GM23338 (cell line): ENCODE results near the gene ARL14EP. TPM values are rescaled to one million over a fixed set of nuclear protein-coding genes. Genes with fewer than 3 reads are reported as not detected.

Experiments
- CREB1 ChIP-seq: fragments of 250-450 bp; sonication (Bioruptor Pico); IDR thresholded peaks from 2 replicates; pipeline ENCODE4 v1.5.0; 2020; ENCODE audit warnings: low read depth, mild to moderate bottlenecking, moderate library complexity
- ETS1 ChIP-seq: IDR thresholded peaks from 2 replicates; pipeline ENCODE4 v1.6.1; 2016; ENCODE audit warnings: antibody characterized with exemption
- EZH2 ChIP-seq: fragments of 200-600 bp; sonication (generic); IDR thresholded peaks from one replicate; pipeline ENCODE4 v1.8.0; 2017; ENCODE audit warnings: antibody characterized with exemption, mild to moderate bottlenecking, low read depth; ENCODE audit not compliant: unreplicated experiment
- EZH2phosphoT487 ChIP-seq: fragments of 200-600 bp; sonication (generic); IDR thresholded peaks from one replicate; pipeline ENCODE4 v1.8.1; 2018; ENCODE audit warnings: antibody characterized with exemption; ENCODE audit not compliant: unreplicated experiment
- POLR2AphosphoS5 ChIP-seq: IDR thresholded peaks from 2 replicates; pipeline ENCODE4 v1.6.1; 2016; ENCODE audit warnings: antibody characterized with exemption, low read depth
- STAT1 ChIP-seq: IDR thresholded peaks from one replicate; pipeline ENCODE4 v1.6.1; 2016; ENCODE audit warnings: antibody characterized with exemption; ENCODE audit not compliant: unreplicated experiment
- ZNF331 ChIP-seq: fragments of 250-450 bp; sonication (Bioruptor Pico); IDR thresholded peaks from 2 replicates; pipeline ENCODE4 v1.5.0; 2020; ENCODE audit warnings: low read depth, mild to moderate bottlenecking, moderate library complexity
- ZNF462 ChIP-seq: fragments of 250-450 bp; sonication (Bioruptor Pico); IDR thresholded peaks from 2 replicates; pipeline ENCODE4 v1.5.0; 2020; ENCODE audit warnings: mild to moderate bottlenecking, moderate library complexity
- polyA plus RNA-seq: library from polyadenylated mRNA; unstranded; fragments of >200 nt; fragmentation: Nextera tagmentation; extraction: Ambion mirVana; gene quantifications from 2 replicates; pipeline ENCODE4 v1.2.1, GENCODE V29; 2016
- total RNA-seq: library from RNA; depleted of rRNA; stranded (reverse); fragments of >200 nt; shearing (Covaris generic); gene quantifications from 2 replicates; pipeline ENCODE4 v1.2.3, GENCODE V29; 2014
- TF ChIP-seq, protein P1 (sequence below): IDR thresholded peaks from one replicate; pipeline ENCODE4 v1.6.1; 2018; ENCODE audit warnings: antibody characterized with exemption; ENCODE audit not compliant: unreplicated experiment

ARL14EP gene
- total and polyA plus RNA-seq, 2 experiments from 2014 or later: 33.4 to 62.0 TPM

DNA sequence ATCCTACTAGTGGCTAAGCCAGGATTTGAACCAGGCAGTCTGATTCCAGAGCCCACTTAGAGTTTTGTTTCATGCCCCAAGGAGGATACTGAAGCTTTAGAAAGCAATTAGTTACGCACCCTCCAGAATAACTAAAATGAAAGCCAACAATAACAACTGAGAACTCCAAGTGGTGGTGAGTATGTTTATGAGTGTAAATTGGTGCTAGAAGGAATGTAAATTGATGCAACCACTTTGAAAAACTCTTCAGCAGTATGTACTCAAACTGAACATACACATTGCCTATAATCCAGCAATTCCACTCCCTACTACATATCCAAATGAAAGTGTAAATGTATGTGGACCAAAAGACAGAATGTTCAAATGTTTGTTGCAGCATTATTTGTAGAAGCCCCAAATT lies 6.7 kb upstream of the ARL14EP start (continued):
- no peak for TF ChIP-seq ZNF462 (CRISPR knock-in tag)
- no peak for TF ChIP-seq STAT1
- TF ChIP-seq EZH2: no peak
- TF ChIP-seq POLR2AphosphoS5: no peak
- no peak for TF ChIP-seq ETS1
- TF ChIP-seq ZNF331 (CRISPR knock-in tag): no peak
- TF ChIP-seq EZH2phosphoT487: no peak
- TF ChIP-seq, protein P1, sequence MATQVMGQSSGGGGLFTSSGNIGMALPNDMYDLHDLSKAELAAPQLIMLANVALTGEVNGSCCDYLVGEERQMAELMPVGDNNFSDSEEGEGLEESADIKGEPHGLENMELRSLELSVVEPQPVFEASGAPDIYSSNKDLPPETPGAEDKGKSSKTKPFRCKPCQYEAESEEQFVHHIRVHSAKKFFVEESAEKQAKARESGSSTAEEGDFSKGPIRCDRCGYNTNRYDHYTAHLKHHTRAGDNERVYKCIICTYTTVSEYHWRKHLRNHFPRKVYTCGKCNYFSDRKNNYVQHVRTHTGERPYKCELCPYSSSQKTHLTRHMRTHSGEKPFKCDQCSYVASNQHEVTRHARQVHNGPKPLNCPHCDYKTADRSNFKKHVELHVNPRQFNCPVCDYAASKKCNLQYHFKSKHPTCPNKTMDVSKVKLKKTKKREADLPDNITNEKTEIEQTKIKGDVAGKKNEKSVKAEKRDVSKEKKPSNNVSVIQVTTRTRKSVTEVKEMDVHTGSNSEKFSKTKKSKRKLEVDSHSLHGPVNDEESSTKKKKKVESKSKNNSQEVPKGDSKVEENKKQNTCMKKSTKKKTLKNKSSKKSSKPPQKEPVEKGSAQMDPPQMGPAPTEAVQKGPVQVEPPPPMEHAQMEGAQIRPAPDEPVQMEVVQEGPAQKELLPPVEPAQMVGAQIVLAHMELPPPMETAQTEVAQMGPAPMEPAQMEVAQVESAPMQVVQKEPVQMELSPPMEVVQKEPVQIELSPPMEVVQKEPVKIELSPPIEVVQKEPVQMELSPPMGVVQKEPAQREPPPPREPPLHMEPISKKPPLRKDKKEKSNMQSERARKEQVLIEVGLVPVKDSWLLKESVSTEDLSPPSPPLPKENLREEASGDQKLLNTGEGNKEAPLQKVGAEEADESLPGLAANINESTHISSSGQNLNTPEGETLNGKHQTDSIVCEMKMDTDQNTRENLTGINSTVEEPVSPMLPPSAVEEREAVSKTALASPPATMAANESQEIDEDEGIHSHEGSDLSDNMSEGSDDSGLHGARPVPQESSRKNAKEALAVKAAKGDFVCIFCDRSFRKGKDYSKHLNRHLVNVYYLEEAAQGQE: no peak
- TF ChIP-seq CREB1 (CRISPR knock-in tag): no peak
